Measurements from ENCODE around the gene VDAC1. TPM values are rescaled to one million over a fixed set of nuclear protein-coding genes. Genes with fewer than 3 reads are reported as not detected.

VDAC1 gene
- total and polyA plus RNA-seq, 2 of the 8 experiments (the other 6 are each of a cell fraction or from before 2014, with no cell fraction given), result 111 to 301 TPM

GRCh38 chr5:133947431-133947841, 57.3 kb downstream of the VDAC1 start:
- POLR2A ChIA-PET (ENCODE audit: partially characterized antibody), result interaction anchor here (0.7 to 1.1 kb wide), 2 partner anchors 15 to 22 kb away, joined by 3 read pairs; no protein-coding TSS in a partner anchor
- H3K4ac ChIP-seq (replicated peaks; ENCODE audit: insufficient read length, low read depth, low read length), result no peak overlapping the region
- TF ChIP-seq FOSL1 (IDR thresholded peaks at IDR 0.05; ENCODE audit: insufficient read depth, low read depth, low read length) (no peak), POU5F1 (IDR thresholded peaks at IDR 0.05; ENCODE audit: low read depth, low read length) (no peak)

More at GRCh38 chr5:133947431-133947841, 57.3 kb downstream of the VDAC1 start:
- no peak overlapping the region for H3K23ac ChIP-seq (ENCODE audit: insufficient read length)
- no peak overlapping the region for H2BK15ac ChIP-seq (ENCODE audit: low read length)
- no peak for FAIRE-seq
- H3K4me1 ChIP-seq (replicated peaks in 1 of 4; ENCODE audit: control insufficient read depth in 3 of 4, insufficient read depth in 4 of 4, low read length in 3 of 4), result no peaks in the 10 kb centered on the region
- no peak overlapping the region for H2BK5ac ChIP-seq (ENCODE audit: low read depth, low read length)
- H3K4me3 ChIP-seq (ENCODE audit: extremely low read depth in 1 of 4, insufficient read depth in 2 of 4, low read depth in 3 of 4, low read length in 4 of 4), result no peak overlapping the region
- H4K20me1 ChIP-seq (replicated peaks in 1 of 2; ENCODE audit: control insufficient read depth in 1 of 2, insufficient read depth in 2 of 2, low read length in 2 of 2), result no peaks in the 10 kb centered on the region
- no peaks in the 10 kb centered on the region for H3K23me2 ChIP-seq (ENCODE audit: low read depth, low read length)
- no peak overlapping the region for H2BK120ac ChIP-seq (replicated peaks; ENCODE audit: low read depth, low read length)
- 93% methylated on average over 5 of the region's 5 CpGs; no CpG with 5 or more reads in 1 of the 2 experiments for WGBS, 2 experiments (ENCODE audit: extremely low coverage in 1 of 2, insufficient coverage in 1 of 2, insufficient read length in 1 of 2, insufficient replicate concordance in 2 of 2, low coverage in 1 of 2, low lambda C conversion rate in 2 of 2, missing lambda C conversion rate in 1 of 2)
- H4K91ac ChIP-seq (replicated peaks; ENCODE audit: insufficient read length, low read length), result no peak overlapping the region
- H3K36me3 ChIP-seq (ENCODE audit: control insufficient read depth in 2 of 4, insufficient read depth in 4 of 4, low read length in 3 of 4), result no peaks in the 10 kb centered on the region
- H2AK5ac ChIP-seq (ENCODE audit: low read depth, low read length), result no peak overlapping the region
- no peak overlapping the region for H3K4me2 ChIP-seq (ENCODE audit: insufficient read depth in 1 of 2, low read depth in 2 of 2, low read length in 2 of 2)
- H4K5ac ChIP-seq (ENCODE audit: insufficient read length, low read depth, low read length), result no peak overlapping the region
- no peak for DNase-seq (ENCODE audit: low read depth in 1 of 2, low spot score in 2 of 2)
- H3K79me1 ChIP-seq (ENCODE audit: low read depth, low read length), result no peaks in the 10 kb centered on the region
- H3K9ac ChIP-seq (replicated peaks in 1 of 4; ENCODE audit: extremely low read depth in 1 of 4, low read depth in 3 of 4, low read length in 3 of 4), result no peak overlapping the region
- H3K18ac ChIP-seq (ENCODE audit: extremely low read depth, low read length), result no peak overlapping the region
- CTCF ChIA-PET (ENCODE audit: partially characterized antibody), result interaction anchor here (1.0 to 7.7 kb wide), 8 partner anchors 20 to 837 kb away, joined by 3 to 74 read pairs (median 4); no protein-coding TSS in a partner anchor
- H3K27ac ChIP-seq (ENCODE audit: low read depth, low read length), result no peak overlapping the region
- no peaks in the 10 kb centered on the region for H3K27me3 ChIP-seq (replicated peaks in 1 of 4; ENCODE audit: control insufficient read depth in 3 of 4, extremely low read depth in 1 of 4, insufficient read depth in 3 of 4, low read length in 3 of 4)
- H2BK20ac ChIP-seq (ENCODE audit: low read length), result no peak overlapping the region
- H3K79me2 ChIP-seq (ENCODE audit: control insufficient read depth in 1 of 2, insufficient read depth in 2 of 2, low read length in 2 of 2), result no peaks in the 10 kb centered on the region
- H3K14ac ChIP-seq (ENCODE audit: insufficient read length), result no peak overlapping the region
- no peak overlapping the region for H2BK12ac ChIP-seq (ENCODE audit: low read depth, low read length)
- H3K56ac ChIP-seq (replicated peaks; ENCODE audit: insufficient read length, low read depth, low read length), result no peak overlapping the region
- H3K9me3 ChIP-seq (ENCODE audit: insufficient read depth in 2 of 2, low read depth in 1 of 2, low read length in 1 of 2), result no peaks in the 10 kb centered on the region
- H2AFZ ChIP-seq (ENCODE audit: low read length), result no peak overlapping the region
- no peak overlapping the region for H4K8ac ChIP-seq (ENCODE audit: extremely low read depth, insufficient read depth, low read length)

Measured in H1 (cell line).